B cell (primary cell): ENCODE results near the gene LTO1. TPM values are rescaled to one million over a fixed set of nuclear protein-coding genes. Genes with fewer than 3 reads are reported as not detected.

Experiments
- ATAC-seq: fragments of 200-7000 bp; cut with Tn5 transposase; one replicate; pipeline ENCODE4 v1.10.0; 2021; ENCODE audit warnings: low read depth, mild to moderate bottlenecking, moderate number of reproducible peaks, moderate library complexity
- CTCF ChIA-PET: fragments of 350-600 bp; sonication (Branson Sonifier 250); formaldehyde crosslinking; loops from one replicate; lab custom pipeline; 2021; ENCODE audit warnings: antibody characterized with exemption, inconsistent platforms; lab: Charles Lee
- POLR2A ChIA-PET: fragments of 350-600 bp; sonication (Branson Sonifier 250); formaldehyde crosslinking; loops from one replicate; lab custom pipeline; 2021; ENCODE audit warnings: antibody characterized with exemption; lab: Charles Lee
- DNase-seq: peaks from one replicate; pipeline ENCODE4 v3.0.0; 2013
- H2AFZ ChIP-seq: 2 replicates; pipeline ENCODE4 v1.6.1; 2012; ENCODE audit warnings: mild to moderate bottlenecking, low read depth, low read length; ENCODE audit not compliant: insufficient read depth, poor library complexity, severe bottlenecking
- H3K27ac ChIP-seq, 2 donors: 1 replicate in 1 of 2; 2 replicates in 1 of 2; pipeline ENCODE4 v1.5.1; 2012 to 2013; ENCODE audit warnings: low read length in 2 of 2, mild to moderate bottlenecking in 2 of 2, moderate library complexity in 1 of 2
- H3K27me3 ChIP-seq, 4 experiments: fragments of 200-600 bp in 1 of 4; sonication (generic) in 1 of 4; replicated peaks in 1 of 4; 1 replicate in 2 of 4; 2 replicates in 2 of 4; pipeline versions ENCODE4 v1.6.1 to v1.7.0; 2013 to 2016; ENCODE audit warnings: low read length in 3 of 4, mild to moderate bottlenecking in 2 of 4, mixed read lengths in 1 of 4, moderate library complexity in 1 of 4; ENCODE audit not compliant: insufficient read depth in 4 of 4, control insufficient read depth in 3 of 4; ENCODE audit errors: control extremely low read depth in 1 of 4
- H3K36me3 ChIP-seq, 2 experiments: replicated peaks in 1 of 2; 1 replicate in 1 of 2; 2 replicates in 1 of 2; pipeline versions ENCODE4 v1.6.1 to v1.7.1; 2013; ENCODE audit warnings: low read length in 1 of 2; ENCODE audit not compliant: insufficient read depth in 2 of 2, control insufficient read depth in 1 of 2; ENCODE audit errors: control extremely low read depth in 1 of 2, extremely low read depth in 1 of 2
- H3K4me1 ChIP-seq, 2 donors: fragments of 200-600 bp in 1 of 2; sonication (generic) in 1 of 2; 1 replicate in 1 of 2; 2 replicates in 1 of 2; pipeline versions ENCODE4 v1.5.1 to v1.6.1; 2013 to 2017; ENCODE audit warnings: low read length in 2 of 2; ENCODE audit not compliant: control insufficient read depth in 2 of 2, insufficient read depth in 2 of 2
- H3K4me2 ChIP-seq: replicated peaks from 2 replicates; pipeline ENCODE3; 2012; ENCODE audit warnings: mild to moderate bottlenecking, low read depth, low read length; ENCODE audit not compliant: poor library complexity, severe bottlenecking
- H3K4me3 ChIP-seq, 5 experiments: fragments of 200-600 bp in 1 of 5; sonication (generic) in 1 of 5; 1 replicate in 3 of 5; 2 replicates in 2 of 5; pipeline versions ENCODE4 v1.5.1 to v1.7.0; 2011 to 2016; ENCODE audit warnings: low read length in 4 of 5, mild to moderate bottlenecking in 4 of 5, low read depth in 2 of 5, control low read depth in 1 of 5, moderate library complexity in 1 of 5; ENCODE audit not compliant: insufficient read depth in 1 of 5; ENCODE audit errors: control extremely low read depth in 1 of 5, extremely low read depth in 1 of 5
- H3K79me2 ChIP-seq: fragments of 200-600 bp; sonication (generic); one replicate; pipeline ENCODE4 v1.6.0; 2016; ENCODE audit warnings: low read length; ENCODE audit not compliant: control insufficient read depth, insufficient read depth
- H3K9ac ChIP-seq: fragments of 200-600 bp; sonication (generic); 2 replicates; pipeline ENCODE4 v1.6.1; 2017; ENCODE audit warnings: mild to moderate bottlenecking, low read length, moderate library complexity
- H3K9me3 ChIP-seq, 3 donors: one replicate each; pipeline versions ENCODE4 v1.6.1 to v1.7.1; 2013; ENCODE audit warnings: low read length in 2 of 3; ENCODE audit not compliant: control insufficient read depth in 2 of 3, insufficient read depth in 1 of 3; ENCODE audit errors: control extremely low read depth in 1 of 3
- H4K20me1 ChIP-seq: 2 replicates; pipeline ENCODE4 v1.6.0; 2012; ENCODE audit warnings: mild to moderate bottlenecking, low read length; ENCODE audit not compliant: insufficient read depth, control insufficient read depth, poor library complexity, severe bottlenecking
- H3K27ac Mint-ChIP-seq: one replicate; pipeline ENCODE4 v1.8.0; 2021; ENCODE audit warnings: mixed read lengths
- H3K27me3 Mint-ChIP-seq: one replicate; pipeline ENCODE4 v1.8.0; 2021; ENCODE audit warnings: mixed read lengths
- H3K4me1 Mint-ChIP-seq: one replicate; pipeline ENCODE4 v1.8.0; 2021; ENCODE audit warnings: mixed read lengths
- H3K4me3 Mint-ChIP-seq: one replicate; pipeline ENCODE4 v1.8.0; 2021; ENCODE audit warnings: mixed read lengths
- H3K9me3 Mint-ChIP-seq: one replicate; pipeline ENCODE4 v1.8.0; 2022; ENCODE audit warnings: mixed read lengths; ENCODE audit not compliant: insufficient read depth
- CTCF ChIP-seq: fragments of 200-600 bp; IDR thresholded peaks from one replicate; pipeline ENCODE4 v1.8.0; 2022; ENCODE audit warnings: antibody characterized with exemption, mild to moderate bottlenecking
- EZH2 ChIP-seq: IDR thresholded peaks from 2 replicates; pipeline ENCODE4 v1.6.1; 2012; ENCODE audit warnings: borderline replicate concordance, low read depth, mild to moderate bottlenecking, moderate library complexity, low read length; ENCODE audit not compliant: insufficient read depth, poor library complexity, severe bottlenecking
- WGBS: methylation state at CpG from one replicate; pipeline ENCODE4 v1.1.5; 2013; ENCODE audit warnings: missing lambda C conversion rate; ENCODE audit not compliant: insufficient coverage; 5-methylcytosine and 5-hydroxymethylcytosine counted together
- intact Hi-C: fragments of 100-400 bp; cut with micrococcal nuclease; formaldehyde crosslinking; loops from one replicate; pipeline ENCODE4 v1.10.0; 2022
- polyA plus RNA-seq: library from polyadenylated mRNA; depleted of rRNA; stranded (reverse); fragments of >200 nt; gene quantifications from 2 replicates; pipeline ENCODE4 v1.2.3, GENCODE V29; 2012
- total RNA-seq, 2 donors: library from RNA; stranded (reverse); fragments of 120-200 nt in 1 of 2; gene quantifications; 1 replicate in 1 of 2; 2 replicates in 1 of 2; pipeline versions ENCODE4 v1.2.3 to v1.2.4, GENCODE V29; 2013 to 2022

Gene LTO1
- total and polyA plus RNA-seq, 2 donors (not counting 1 experiment from before 2014, with no cell fraction given): 44.4 to 68.8 TPM

DNA sequence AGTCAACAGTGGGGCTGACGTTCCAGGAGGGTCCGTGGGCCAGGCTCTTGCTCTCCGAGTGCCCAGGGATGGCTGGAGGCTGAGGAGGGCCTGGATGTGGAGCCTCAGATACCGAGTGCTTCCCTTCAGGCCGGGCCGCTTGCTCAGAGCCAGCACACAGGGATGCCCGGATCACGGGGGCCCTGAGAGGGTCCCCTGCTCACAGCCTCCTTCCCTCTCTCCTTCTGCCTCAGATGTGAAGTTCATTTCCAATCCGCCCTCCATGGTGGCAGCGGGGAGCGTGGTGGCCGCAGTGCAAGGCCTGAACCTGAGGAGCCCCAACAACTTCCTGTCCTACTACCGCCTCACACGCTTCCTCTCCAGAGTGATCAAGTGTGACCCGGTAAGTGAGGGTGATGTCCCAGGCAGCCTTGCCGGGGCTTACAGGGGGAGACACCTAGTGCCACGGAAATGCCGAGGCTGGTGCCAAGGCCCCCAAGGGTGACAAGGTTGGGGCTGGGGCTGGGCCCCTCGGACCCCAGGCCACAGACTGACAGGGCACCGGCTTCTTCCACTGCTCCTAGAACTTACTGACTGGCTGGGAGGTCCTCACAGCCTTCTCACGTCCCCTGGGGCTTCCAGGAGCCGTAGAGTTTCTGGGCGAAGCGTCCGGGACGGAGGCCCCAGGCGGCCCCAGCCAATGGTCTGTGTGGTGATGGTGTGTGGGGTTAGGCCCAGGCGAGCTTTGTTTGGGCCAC, 27.2 kb downstream of the LTO1 start:
- peaks cover 15% of the 10 kb centered on the region for H3K4me1 Mint-ChIP-seq
- ATAC-seq (no peak), DNase-seq (peak; percentile 35)
- H3K36me3 ChIP-seq: peaks cover 0 to 6% of the 10 kb centered on the region in 2 experiments
- TF ChIP-seq CTCF (no peak), EZH2 (no peak)
- H3K27ac Mint-ChIP-seq: no peak overlapping the region
- H4K20me1 ChIP-seq: peaks cover 38% of the 10 kb centered on the region
- H2AFZ ChIP-seq: no peak overlapping the region
- WGBS: 70% methylated on average over 20 of the region's 28 CpGs
- no peaks in the 10 kb centered on the region for H3K9me3 ChIP-seq
- peaks cover 6% of the 10 kb centered on the region for H3K79me2 ChIP-seq
- H3K27me3 Mint-ChIP-seq: no peaks in the 10 kb centered on the region
- peak overlapping the region; percentile 33 for H3K4me2 ChIP-seq
- H3K4me3 Mint-ChIP-seq: no peak overlapping the region
- ChIA-PET POLR2A (no interaction called here), CTCF (no interaction called here)
- peaks cover 0 to 2% (median 0%) of the 10 kb centered on the region in 4 experiments for H3K27me3 ChIP-seq
- H3K4me1 ChIP-seq: peaks cover 7 to 9% of the 10 kb centered on the region in 2 donors
- no peak overlapping the region for H3K9ac ChIP-seq
- intact Hi-C loops: no loop called here
- no peak overlapping the region for H3K4me3 ChIP-seq
- no peaks in the 10 kb centered on the region for H3K9me3 Mint-ChIP-seq
- no peak overlapping the region for H3K27ac ChIP-seq

GRCh38 chr11:69647390-69647748, 27.8 kb downstream of the LTO1 start:
- no peak overlapping the region for H3K27ac Mint-ChIP-seq
- ATAC-seq: no peak
- CTCF ChIA-PET: no interaction called here
- intact Hi-C loops: no loop called here
- Histone ChIP-seq H3K79me2 (peaks cover 6% of the 10 kb centered on the region), H3K4me2 (peak overlapping the region; percentile 33), H3K27me3 (peaks cover 0 to 2% (median 0%) of the 10 kb centered on the region in 4 experiments), H3K4me3 (no peak overlapping the region), H3K27ac (no peak overlapping the region), H2AFZ (no peak overlapping the region), H4K20me1 (peaks cover 38% of the 10 kb centered on the region), H3K9me3 (no peaks in the 10 kb centered on the region), H3K36me3 (peaks cover 0 to 6% of the 10 kb centered on the region in 2 experiments), H3K9ac (no peak overlapping the region), H3K4me1 (peaks cover 7 to 9% of the 10 kb centered on the region in 2 donors)
- TF ChIP-seq EZH2 (no peak), CTCF (no peak)
- no peaks in the 10 kb centered on the region for H3K9me3 Mint-ChIP-seq
- H3K27me3 Mint-ChIP-seq: no peaks in the 10 kb centered on the region
- H3K4me3 Mint-ChIP-seq: no peak overlapping the region
- POLR2A ChIA-PET: no interaction called here
- DNase-seq: no peak
- H3K4me1 Mint-ChIP-seq: peaks cover 15% of the 10 kb centered on the region
- 96% methylated on average over 10 of the region's 11 CpGs for WGBS
